GM21723 (cell line): ENCODE measurements around the gene ENTPD2.
"Not testable (repeated sequence)": the region's sequence is repeated elsewhere in the genome, so short reads cannot be mapped to it uniquely, and the experiment has no call there.

Experiments used
- ATAC-seq: cut with Tn5 transposase; IDR thresholded peaks from one replicate; pipeline ENCODE4 v1.9.1; 2021; ENCODE audit warnings: mild to moderate bottlenecking, moderate library complexity; ENCODE audit not compliant: unreplicated experiment

Gene ENTPD2

GRCh38 chr9:137006116-137007003, 47.5 kb downstream of the ENTPD2 start:
- no peak for ATAC-seq

GRCh38 chr9:137004285-137004684, 49.6 kb downstream of the ENTPD2 start:
- not testable (repeated sequence) for ATAC-seq

GRCh38 chr9:137002646-137003041, 51.2 kb downstream of the ENTPD2 start:
- ATAC-seq, result no peak

GRCh38 chr9:137001857-137002645, 51.8 kb downstream of the ENTPD2 start:
- ATAC-seq, result no peak

- peak; percentile 72 for ATAC-seq
These were observed 53.5 kb downstream of the ENTPD2 start for GRCh38 chr9:137000177-137000930.
